GM19452 (cell line): ENCODE measurements around the gene TMEM11.
A peak's percentile ranks its signal among the peaks of the same experiment; 100 is the strongest.
"Not testable (repeated sequence)": the region's sequence is repeated elsewhere in the genome, so short reads cannot be mapped to it uniquely, and the experiment has no call there.

Experiments
- ATAC-seq: cut with Tn5 transposase; IDR thresholded peaks from one replicate; pipeline ENCODE4 v1.9.1; 2021; ENCODE audit not compliant: unreplicated experiment

TMEM11 gene

DNA sequence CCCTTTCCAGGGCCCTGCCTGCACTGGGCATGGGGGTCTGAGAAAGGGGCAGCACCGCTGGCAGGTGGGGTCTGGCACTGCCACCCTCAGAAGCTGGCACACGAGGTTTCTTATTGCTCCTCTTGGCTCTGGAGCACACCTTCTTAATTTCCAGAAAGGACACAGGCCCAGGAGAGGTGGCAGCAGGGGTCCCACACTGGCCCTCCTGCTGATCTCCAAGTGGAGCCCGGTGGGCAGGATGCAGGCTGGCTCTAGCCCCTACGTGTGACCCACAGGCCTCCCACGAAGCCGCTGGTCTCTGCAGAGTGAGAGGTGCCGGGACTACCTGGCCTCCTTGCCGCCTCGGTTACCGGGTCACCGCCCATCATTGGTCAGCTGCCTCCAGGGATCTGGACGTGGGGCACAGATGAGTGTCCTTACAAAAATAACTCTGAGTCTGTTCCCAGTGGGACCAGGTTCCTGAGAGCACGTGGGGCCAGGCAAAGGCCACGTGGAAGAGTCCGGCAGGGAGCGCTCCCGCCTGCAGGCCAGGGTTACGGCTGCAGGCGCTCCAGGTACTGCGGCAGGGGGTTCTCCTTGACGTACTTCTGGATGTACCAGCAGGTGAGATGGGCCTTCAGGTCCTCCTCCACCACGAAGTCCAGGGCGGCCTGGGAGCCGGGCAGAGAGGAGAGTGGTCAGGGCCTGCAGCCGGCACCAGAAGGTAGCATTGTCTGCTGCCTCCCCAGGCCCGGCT is 29.0 kb upstream of the TMEM11 start:
- ATAC-seq: no peak

DNA sequence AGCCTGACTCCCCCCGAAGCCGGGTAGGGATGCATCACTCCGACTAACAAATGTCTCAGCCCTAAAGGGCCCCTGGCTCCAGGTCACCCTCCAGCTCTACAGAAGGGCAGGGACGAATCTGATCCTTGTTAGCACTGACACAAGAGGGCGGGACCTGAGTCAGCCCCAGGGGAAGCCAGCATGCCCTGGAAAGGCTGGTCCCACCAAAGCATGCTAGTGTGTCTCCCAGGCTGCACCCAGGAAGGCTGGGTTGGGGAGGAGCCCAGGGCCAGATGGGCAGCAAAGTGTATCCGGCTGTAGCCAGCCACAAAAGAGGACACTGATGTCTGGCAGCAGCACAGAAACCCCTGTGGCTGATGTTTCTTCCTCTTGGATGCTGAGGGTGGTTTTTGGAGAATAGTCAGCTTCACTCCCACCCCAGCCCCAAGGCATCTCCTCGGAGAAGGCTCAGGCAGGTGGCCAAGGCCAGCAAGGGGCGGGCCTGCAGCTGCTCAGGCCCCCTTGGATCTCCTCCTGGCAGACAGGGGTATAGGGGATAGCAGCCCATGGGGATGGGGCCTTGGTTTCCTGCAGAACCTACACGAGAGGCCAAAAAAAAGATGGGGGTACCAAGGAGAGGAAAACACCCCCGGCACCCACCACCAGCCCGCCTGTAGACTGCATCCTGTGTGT is 28.2 kb upstream of the TMEM11 start:
- ATAC-seq: no peak

DNA sequence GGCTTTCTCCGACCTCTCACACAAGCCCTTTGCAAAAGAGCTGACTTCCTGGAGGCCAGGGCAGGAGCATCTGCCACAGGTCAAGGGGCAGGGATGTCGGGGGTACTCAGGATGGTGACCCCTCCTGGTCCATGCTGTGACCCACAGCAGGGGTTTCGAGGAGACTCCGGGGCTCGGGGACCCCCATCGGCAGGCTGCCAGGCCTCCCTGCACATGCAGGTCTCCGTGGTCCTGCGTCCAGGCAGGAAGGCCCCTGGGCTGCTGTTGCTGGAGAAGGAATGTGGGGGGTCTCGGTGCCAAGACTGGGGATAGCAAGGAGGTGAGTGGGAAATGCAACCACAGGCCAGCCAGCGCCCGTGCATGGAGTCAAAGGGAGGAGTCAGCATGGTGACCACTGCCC is 27.6 kb upstream of the TMEM11 start:
- ATAC-seq: no peak

DNA sequence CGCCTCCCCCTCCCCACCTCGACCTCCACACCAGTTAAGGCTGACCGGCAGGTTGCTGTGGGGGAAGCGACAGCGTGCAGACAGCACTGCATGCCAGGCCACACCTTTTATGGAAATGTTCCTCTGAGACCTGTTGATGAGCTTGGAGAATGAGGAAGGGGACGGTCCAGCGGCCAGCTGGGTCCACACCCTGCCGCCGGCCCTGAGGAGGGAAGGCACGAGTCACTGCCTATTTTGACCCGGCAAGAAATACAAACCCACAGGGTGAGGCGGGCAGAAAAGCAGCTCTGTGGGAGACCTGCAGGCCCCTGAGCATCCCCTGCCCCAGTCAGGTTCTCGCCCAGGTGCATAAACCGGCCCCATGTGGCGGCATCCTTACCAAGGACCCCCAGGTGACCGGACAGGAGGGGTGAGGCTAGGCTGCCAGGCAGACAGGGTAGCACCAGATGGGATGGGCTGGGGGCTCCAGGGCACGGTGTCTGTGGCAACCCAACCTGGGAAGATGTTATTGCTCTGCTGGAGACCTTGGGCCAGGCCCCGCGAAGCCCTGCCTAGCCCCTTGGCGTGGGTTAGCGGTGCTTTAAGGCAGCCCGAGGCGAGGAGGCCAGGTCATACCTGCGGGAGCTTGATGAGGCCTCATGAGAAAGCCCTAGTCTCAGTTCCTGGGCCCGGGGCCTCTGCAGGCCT is 26.6 kb upstream of the TMEM11 start:
- no peak for ATAC-seq

DNA sequence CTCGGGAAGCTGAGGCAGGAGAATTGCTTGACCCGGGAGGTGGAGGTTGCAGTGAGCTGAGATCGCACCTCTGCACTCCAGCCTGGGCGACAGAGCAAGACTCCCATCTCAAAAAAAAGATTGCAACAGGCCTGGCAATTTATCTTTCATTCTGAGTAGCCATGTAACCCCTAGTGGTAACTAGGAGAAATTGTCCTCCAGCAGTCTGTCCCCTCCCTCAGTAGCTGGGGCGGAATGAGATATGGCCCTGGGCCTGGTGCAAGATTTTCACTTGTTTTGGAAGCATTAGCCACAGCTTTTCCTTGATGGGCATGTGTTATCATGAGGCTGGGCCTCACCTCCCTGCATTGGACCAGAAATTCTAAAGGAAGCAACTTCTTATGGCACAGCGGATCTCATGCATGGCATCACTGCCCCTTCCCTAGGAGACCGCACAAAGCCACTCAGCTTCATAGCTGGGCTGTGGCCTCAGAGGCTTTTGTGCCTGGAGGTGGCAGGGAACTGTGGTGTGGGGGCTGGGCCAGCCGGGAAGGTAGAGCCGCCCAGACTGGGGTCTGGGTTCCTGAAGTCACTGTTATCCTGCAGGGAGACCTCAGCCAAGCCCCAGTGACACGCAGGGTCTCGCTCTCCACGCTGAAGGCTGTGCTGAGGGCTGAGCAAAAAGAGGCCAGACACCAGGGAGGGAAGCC is 25.9 kb upstream of the TMEM11 start:
- no peak for ATAC-seq

- ATAC-seq: no peak
Observed at GRCh38 chr17:21235921-21236320, 22.0 kb upstream of the TMEM11 start.

GRCh38 chr17:21233581-21234347 is 19.8 kb upstream of the TMEM11 start:
- ATAC-seq: no peak

DNA sequence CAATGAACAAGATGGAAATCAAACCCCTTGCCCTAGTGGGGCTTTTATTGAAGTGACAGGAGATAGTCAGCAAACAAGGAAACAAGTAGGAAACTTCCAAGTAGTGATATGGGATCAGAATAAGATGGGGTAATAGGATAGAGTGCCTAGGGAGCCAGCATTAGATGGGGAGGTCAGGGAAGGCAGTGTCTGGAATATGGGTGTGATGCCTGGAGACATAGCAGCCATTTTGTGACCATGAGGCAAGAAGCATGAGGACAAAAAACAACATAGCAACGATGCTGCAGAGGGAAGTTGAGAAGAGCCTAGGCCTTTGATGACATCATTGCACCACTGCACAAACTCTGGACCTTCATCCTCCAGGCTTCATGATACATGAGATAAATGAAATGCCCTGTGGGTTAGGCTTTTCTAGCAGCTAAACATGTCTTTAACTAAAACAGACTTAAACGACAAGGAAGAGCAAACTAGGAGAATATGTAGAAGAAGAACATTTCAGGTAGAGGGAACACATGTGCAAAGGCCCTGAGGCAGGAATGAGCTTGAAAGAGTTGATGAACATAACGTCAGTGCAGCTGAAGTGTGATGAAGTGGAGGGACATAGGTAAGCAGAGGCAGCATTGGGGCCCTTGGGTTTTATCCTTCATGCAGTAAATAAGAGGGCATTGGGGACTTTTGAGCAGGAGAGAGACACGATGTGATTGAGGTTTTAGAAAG is 18.2 kb upstream of the TMEM11 start:
- no peak for ATAC-seq

- ATAC-seq: no peak
Observed at GRCh38 chr17:21231533-21231932, 17.6 kb upstream of the TMEM11 start.

GRCh38 chr17:21228845-21229244 is 14.9 kb upstream of the TMEM11 start:
- ATAC-seq: no peak

DNA sequence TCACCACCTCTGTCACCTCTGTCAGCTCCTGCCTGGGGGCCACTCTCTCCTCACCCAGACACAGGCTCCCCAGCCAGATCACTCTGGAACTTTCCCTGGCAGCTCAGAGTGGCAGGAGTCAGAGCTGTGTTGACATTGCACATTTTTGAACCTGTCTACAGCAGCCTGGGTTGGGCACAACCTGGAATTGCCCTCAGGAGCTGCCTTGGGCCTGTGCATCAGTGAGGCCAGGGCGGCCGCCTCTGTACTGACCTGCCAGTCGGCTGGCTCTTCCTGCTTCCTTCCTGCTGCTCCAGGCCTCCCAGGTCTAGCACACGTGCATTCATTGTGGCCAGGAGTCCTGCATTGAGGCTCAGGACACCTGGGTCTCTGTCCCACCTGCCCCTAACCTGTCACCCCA is 14.2 kb upstream of the TMEM11 start:
- no peak for ATAC-seq

GRCh38 chr17:21227277-21227676 is 13.3 kb upstream of the TMEM11 start:
- not testable (repeated sequence) for ATAC-seq

DNA sequence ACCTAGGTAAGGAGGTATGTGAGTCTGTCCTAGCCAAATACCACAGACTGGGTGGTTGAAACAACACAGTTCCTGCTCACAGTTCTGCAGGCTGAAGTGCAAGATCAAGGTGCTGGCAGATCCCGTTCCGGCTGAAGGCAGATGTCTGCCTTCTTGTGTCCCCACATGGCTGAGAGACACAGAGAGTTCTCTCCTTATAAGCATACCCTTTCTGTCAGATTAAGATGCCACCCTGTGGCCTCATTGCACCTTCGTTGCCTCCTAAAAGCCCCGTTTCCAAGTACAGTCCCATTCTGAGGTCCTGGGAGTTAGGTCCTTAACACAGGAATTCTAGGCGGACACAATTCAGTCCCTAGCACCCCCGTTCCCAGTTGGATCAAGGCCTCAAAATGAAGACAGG is 9.1 kb upstream of the TMEM11 start:
- no peak for ATAC-seq

DNA sequence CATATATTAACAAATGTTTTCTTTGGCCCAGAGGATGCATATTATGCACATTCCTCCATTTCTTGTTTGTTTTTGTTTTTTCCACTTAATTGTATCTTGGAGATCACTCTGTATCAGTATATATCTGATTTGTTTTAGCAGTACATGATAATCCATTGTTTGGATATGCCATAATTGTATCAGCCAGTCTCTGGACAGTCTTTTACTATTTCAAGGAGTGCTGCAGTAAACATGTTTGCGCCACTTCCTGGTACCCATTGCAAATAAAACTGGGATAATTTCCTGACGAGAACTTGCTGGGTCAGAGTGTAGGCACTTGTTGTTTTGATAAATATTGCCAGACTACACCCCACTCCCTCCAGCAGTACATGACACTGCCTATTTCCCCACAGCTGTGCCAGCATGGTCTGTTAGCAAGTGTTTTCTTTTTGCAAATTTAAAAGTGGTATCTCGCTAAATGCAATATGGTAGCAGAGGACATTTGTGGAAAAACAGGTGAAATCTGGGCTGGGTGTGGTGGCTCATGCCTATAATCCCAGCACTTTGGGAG is 4.9 kb upstream of the TMEM11 start:
- no peak for ATAC-seq

GRCh38 chr17:21218101-21218500 is 4.1 kb upstream of the TMEM11 start:
- ATAC-seq: no peak

DNA sequence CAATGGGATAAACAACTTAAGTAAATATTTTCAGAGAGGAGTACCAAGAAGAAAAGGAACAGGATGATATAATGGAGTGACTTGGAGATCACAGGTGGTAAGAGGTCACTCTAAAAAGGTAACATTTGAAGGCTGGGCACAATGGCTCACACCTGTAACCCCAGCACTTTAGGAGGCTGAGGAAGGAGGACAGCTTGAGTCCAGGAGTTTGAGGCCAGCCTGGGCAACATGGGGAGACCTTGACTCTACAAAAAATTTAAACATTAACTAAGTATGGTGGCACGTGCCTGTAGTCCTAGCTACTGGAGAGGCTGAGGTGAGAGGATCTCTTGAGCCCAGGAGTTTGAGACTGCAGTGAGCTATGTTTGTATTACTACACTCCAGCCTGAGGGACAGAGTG is 3.4 kb upstream of the TMEM11 start:
- no peak for ATAC-seq

- ATAC-seq: no peak
Observed at GRCh38 chr17:21215935-21216334, 2.0 kb upstream of the TMEM11 start.

- peak; percentile 13 for ATAC-seq
Observed at GRCh38 chr17:21214777-21215541, 998 bp upstream of the TMEM11 start.

DNA sequence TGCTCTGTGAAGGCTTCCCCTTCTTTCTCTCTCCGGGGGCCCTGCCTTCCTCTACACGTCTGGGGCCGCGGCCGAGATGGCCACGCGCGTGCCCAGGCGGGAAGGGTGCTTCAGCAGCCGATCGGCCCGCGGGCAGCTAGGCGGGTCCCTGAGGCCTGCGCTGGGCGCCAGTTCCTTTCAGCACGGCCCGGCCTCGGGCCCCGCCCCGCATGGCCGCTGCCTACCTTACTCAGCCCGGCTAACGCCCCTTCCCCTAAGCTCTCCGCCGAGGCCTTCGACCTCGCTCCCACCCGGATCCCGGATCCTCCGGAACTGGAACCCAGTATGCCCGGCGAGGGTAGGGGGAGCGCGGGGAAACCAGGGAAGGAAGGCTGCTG is 335 bp downstream of the TMEM11 start:
- peak; percentile 9 for ATAC-seq
